MG63 (cell line): ENCODE measurements around the gene CTNNA2. TPM values are rescaled to one million over a fixed set of nuclear protein-coding genes. Genes with fewer than 3 reads are reported as not detected.

Source experiments
- DNase-seq: peaks from one replicate; pipeline ENCODE4 v3.0.0-alpha.2; 2020
- H3K27me3 ChIP-seq: fragments of 250-450 bp; sonication (Bioruptor Pico); 2 replicates; pipeline ENCODE4 v1.5.1; 2020; ENCODE audit warnings: mild to moderate bottlenecking, moderate library complexity
- H3K36me3 ChIP-seq: fragments of 250-450 bp; sonication (Bioruptor Pico); 2 replicates; pipeline ENCODE4 v1.5.1; 2020; ENCODE audit warnings: mild to moderate bottlenecking, moderate library complexity
- H3K4me3 ChIP-seq: fragments of 250-450 bp; sonication (Bioruptor Pico); 2 replicates; pipeline ENCODE4 v1.5.1; 2020; ENCODE audit warnings: mild to moderate bottlenecking, moderate library complexity
- H3K9me3 ChIP-seq: fragments of 250-450 bp; sonication (Bioruptor Pico); 2 replicates; pipeline ENCODE4 v1.5.1; 2020; ENCODE audit warnings: mild to moderate bottlenecking, moderate library complexity
- total RNA-seq: library from RNA; depleted of rRNA; stranded (reverse); fragments of >200 nt; shearing (Covaris generic); gene quantifications from 2 replicates; pipeline ENCODE4 v1.2.3, GENCODE V29; 2014; ENCODE audit warnings: low replicate concordance

Gene CTNNA2
- total RNA-seq, 1 experiment from 2014 or later, result not detected

- no peaks in the 10 kb centered on the region for H3K27me3 ChIP-seq
- H3K9me3 ChIP-seq, result no peaks in the 10 kb centered on the region
- H3K36me3 ChIP-seq, result no peaks in the 10 kb centered on the region
- no peak overlapping the region for H3K4me3 ChIP-seq
- no peak for DNase-seq
These were observed 78.4 kb downstream of the CTNNA2 start for GRCh38 chr2:79591281-79591680.

- no peaks in the 10 kb centered on the region for H3K36me3 ChIP-seq
- no peak overlapping the region for H3K4me3 ChIP-seq
- DNase-seq, result no peak
- H3K9me3 ChIP-seq, result no peaks in the 10 kb centered on the region
- no peaks in the 10 kb centered on the region for H3K27me3 ChIP-seq
These were observed 80.5 kb downstream of the CTNNA2 start for GRCh38 chr2:79593237-79593867.

DNA sequence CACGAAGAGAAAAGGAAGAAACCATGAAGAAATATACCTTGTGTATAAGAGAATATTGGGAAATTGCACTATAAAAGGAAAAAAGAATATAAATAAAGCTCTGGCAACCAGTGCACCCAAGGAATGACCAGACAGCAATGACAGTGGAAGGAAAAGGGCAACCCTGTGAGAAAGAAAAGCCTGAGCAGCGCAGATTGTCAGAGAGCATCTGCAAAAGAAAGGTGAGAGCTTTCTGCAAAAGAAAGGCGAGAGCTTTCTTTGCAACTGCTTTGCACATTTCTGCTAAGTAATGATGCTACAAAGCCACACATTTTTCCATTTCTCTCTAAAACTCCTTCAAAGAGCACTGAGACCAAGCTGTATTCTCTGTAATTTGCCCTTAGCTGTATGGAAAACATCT is 83.6 kb downstream of the CTNNA2 start:
- Histone ChIP-seq H3K9me3 (no peaks in the 10 kb centered on the region), H3K27me3 (no peaks in the 10 kb centered on the region), H3K4me3 (no peak overlapping the region), H3K36me3 (no peaks in the 10 kb centered on the region)
- DNase-seq, result no peak

DNA sequence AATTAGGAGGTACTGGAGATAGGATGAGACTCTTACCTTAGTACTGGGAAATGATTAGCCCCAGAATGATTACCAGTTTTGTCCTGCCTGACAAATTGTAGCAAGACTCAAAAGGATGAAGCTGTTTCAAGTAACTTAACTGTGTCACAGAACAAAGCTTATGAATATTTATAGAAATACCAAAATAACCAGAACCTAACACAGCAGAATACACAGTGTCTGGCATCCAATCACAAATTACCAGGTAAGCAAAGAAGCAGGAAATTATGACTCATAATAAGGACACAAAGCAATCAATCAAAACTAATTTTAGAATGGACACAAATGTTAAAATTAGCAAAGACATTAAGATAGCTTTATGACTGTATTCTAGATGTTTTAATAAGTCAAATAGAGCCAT is 91.9 kb downstream of the CTNNA2 start:
- no peaks in the 10 kb centered on the region for H3K36me3 ChIP-seq
- no peak for DNase-seq
- H3K4me3 ChIP-seq, result no peak overlapping the region
- H3K27me3 ChIP-seq, result peaks cover 7% of the 10 kb centered on the region; the same call in 1 of the 2 replicates
- H3K9me3 ChIP-seq, result no peaks in the 10 kb centered on the region

DNA sequence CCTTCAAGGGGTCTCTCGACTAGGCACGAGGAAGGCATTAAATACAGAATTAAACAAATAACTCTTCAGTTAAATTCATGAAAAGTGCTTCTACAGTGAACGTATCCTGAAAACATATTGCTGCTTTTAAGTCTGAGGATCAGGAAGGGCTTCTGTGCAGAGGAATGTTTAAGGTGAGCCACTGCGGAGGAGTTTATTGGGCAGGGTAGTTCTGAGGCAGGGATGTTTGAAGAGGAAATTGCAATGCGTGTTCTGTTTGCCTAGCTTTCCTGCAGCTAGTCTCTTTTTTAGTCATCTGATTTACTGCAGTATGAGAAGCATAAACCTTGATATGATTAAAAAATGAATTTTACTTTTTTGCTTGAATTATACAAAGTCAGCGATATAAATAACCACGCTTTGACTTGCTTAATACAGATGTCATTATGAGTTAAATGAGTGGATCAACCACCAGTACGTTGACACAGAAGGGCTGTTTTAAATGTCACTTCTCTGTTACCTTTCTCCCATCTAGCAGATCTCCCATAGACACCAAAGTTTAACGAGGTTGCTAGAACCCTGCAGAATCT is 98.7 kb downstream of the CTNNA2 start:
- H3K4me3 ChIP-seq, result no peak overlapping the region
- no peak for DNase-seq
- H3K36me3 ChIP-seq, result no peaks in the 10 kb centered on the region
- H3K9me3 ChIP-seq, result no peaks in the 10 kb centered on the region
- H3K27me3 ChIP-seq, result peaks cover 7% of the 10 kb centered on the region

- H3K9me3 ChIP-seq, result no peaks in the 10 kb centered on the region
- H3K4me3 ChIP-seq, result no peak overlapping the region
- no peak for DNase-seq
- peaks cover 7% of the 10 kb centered on the region for H3K27me3 ChIP-seq
- H3K36me3 ChIP-seq, result no peaks in the 10 kb centered on the region
These were observed 100.1 kb downstream of the CTNNA2 start for GRCh38 chr2:79612999-79613398.

- DNase-seq, result no peak
- H3K27me3 ChIP-seq, result no peaks in the 10 kb centered on the region
- H3K9me3 ChIP-seq, result no peaks in the 10 kb centered on the region
- H3K4me3 ChIP-seq, result no peak overlapping the region
- H3K36me3 ChIP-seq, result no peaks in the 10 kb centered on the region
These were observed 106.6 kb downstream of the CTNNA2 start for GRCh38 chr2:79619442-79619841.

GRCh38 chr2:79619976-79620375 is 107.1 kb downstream of the CTNNA2 start:
- H3K4me3 ChIP-seq, result no peak overlapping the region
- H3K36me3 ChIP-seq, result no peaks in the 10 kb centered on the region
- no peaks in the 10 kb centered on the region for H3K27me3 ChIP-seq
- DNase-seq, result no peak
- no peaks in the 10 kb centered on the region for H3K9me3 ChIP-seq

DNA sequence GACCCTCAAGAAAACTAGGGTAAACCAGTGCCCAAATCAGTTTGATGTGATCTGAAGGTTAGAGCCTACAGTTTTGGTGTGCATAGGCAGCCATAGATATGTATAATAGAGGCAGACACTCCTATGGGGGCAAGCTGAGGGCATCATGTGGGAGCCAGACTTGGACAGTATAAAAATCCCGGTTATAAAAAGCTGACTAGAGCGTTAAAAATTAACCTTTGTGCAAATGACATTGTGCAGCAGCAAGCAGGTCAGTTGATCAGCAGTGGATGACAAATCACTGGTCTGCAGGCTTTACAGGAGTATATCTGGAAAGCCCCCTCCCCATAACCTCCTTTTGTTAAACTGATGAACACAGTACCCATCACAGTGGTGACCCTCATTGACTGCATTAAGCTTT is 107.8 kb downstream of the CTNNA2 start:
- no peak overlapping the region for H3K4me3 ChIP-seq
- no peak for DNase-seq
- H3K9me3 ChIP-seq, result no peaks in the 10 kb centered on the region
- no peaks in the 10 kb centered on the region for H3K27me3 ChIP-seq
- H3K36me3 ChIP-seq, result no peaks in the 10 kb centered on the region

DNA sequence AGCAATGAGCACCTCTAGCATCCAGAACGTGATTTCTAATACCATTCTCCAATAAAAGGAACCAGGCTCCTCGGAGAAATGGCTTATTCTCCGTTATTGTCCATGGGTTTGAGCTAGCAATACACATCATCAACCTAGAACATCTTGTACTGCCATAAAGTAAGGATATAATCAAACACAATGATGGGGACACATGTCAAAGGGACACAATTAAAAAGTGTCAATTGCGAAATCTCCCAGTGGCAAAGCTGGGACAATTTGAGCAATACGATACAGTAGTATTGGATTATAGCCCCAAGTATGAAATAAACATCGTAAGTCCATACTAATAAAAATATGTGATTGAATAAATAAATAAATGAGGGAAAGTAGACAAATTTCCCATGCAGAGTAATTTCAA is 108.4 kb downstream of the CTNNA2 start:
- no peaks in the 10 kb centered on the region for H3K27me3 ChIP-seq
- no peak overlapping the region for H3K4me3 ChIP-seq
- no peaks in the 10 kb centered on the region for H3K9me3 ChIP-seq
- H3K36me3 ChIP-seq, result no peaks in the 10 kb centered on the region
- no peak for DNase-seq

DNA sequence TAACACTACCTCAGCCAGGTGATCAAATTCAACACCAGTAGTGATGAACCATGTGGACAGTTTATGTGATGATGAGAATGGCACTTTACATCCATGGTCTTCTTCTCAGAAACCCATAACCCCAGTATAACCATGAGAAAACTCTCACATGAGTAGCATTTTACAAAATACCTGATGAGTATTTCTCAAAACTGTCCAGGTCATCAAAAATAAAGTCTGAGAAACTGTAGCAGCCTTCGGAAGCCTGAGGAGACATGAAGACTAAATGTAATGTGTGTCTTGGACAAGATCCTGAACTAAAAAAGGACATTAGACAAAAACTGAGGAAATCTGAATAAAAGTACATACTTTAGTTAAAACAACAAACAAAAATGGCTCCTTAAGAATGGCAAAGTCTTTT is 108.9 kb downstream of the CTNNA2 start:
- no peaks in the 10 kb centered on the region for H3K36me3 ChIP-seq
- H3K9me3 ChIP-seq, result no peaks in the 10 kb centered on the region
- no peaks in the 10 kb centered on the region for H3K27me3 ChIP-seq
- no peak for DNase-seq
- H3K4me3 ChIP-seq, result no peak overlapping the region

DNA sequence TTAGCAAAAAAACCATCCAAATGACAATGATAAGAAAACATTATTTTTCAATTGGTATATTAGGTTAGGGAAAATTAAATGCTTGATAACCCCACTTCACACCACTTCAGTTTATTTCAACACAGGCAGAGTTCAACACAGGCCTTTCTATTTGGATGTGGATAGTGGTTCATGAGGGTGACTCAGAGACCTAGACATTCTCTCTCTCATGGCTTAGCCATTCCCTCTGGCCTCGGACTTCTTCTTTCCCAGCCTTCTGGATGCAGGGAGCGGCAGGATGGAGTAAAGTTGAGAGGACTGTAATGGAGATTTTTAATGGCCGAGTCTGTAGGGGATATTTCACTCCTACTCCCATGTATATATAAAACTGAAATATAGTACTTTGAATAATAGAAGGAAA is 109.7 kb downstream of the CTNNA2 start:
- H3K4me3 ChIP-seq, result no peak overlapping the region
- no peaks in the 10 kb centered on the region for H3K36me3 ChIP-seq
- H3K27me3 ChIP-seq, result no peaks in the 10 kb centered on the region
- no peak for DNase-seq
- H3K9me3 ChIP-seq, result no peaks in the 10 kb centered on the region

DNA sequence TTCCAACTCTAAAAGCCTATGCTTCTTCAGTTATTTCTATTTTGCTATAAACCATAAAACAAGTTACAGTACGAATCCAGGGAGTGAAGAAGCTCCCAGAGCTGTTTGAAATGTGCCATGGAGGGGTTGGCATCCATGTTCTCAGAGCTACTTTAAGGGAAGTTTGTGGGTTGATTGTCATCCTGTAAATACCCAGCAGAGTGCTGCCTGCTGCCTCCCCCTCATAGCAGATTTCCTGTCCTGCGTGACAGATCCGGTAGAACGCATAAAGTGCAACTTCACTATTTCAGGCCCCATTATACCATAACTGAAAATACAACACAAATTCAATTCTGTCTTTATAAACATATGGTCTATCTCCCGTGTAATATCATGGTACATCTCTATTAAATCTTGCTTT is 114.4 kb downstream of the CTNNA2 start:
- Histone ChIP-seq H3K9me3 (no peaks in the 10 kb centered on the region), H3K27me3 (no peaks in the 10 kb centered on the region), H3K36me3 (no peaks in the 10 kb centered on the region), H3K4me3 (no peak overlapping the region)
- DNase-seq, result no peak

DNA sequence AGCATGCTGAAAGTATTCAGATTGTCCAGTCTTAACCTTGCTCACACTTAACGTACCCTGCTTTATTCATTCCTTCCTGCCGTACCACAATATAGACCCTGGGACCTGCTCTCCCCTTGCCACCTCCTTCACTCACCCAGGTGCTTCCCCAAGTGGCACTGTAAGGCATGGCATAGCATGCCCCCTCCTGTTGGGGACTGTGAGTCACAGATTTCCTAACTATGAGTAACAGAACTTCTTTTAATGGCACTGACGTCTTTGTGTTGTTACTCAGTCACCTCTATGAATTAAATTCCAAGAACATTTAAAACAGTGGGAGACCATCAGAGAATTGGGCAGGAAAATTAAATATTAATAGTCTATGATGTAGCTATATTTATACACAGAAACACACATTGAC is 117.2 kb downstream of the CTNNA2 start:
- H3K36me3 ChIP-seq, result no peaks in the 10 kb centered on the region
- DNase-seq, result peak; percentile 3
- no peaks in the 10 kb centered on the region for H3K27me3 ChIP-seq
- H3K9me3 ChIP-seq, result no peaks in the 10 kb centered on the region
- H3K4me3 ChIP-seq, result no peak overlapping the region

DNA sequence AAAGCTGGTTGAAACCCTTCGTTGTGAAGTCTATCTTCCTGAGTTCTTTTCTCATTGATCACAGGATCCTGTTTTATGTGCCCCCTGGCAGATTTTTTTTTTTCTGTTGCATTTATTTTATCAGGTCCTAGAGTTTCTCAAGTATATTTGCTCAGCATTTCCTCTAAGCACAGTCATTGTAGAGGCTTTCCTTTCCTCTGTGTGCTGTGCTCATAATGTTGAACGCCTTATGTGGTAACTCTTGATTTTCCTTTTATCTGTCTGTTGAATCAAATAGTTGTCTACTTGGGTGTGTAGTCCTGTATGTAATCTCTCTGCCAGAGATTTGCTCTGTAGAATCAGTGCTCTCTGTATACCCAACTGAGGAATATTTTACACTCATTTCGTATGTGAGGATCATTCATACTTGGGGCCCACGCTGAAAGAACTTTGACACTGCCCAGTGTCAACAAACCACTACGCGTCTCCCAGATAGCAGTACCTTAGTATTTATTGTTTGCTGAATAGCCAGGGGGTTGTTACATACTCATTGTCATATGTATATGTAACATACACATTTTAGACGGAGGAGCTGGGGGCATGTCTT is 118.2 kb downstream of the CTNNA2 start:
- Histone ChIP-seq H3K27me3 (no peaks in the 10 kb centered on the region), H3K9me3 (no peaks in the 10 kb centered on the region), H3K36me3 (no peaks in the 10 kb centered on the region), H3K4me3 (no peak overlapping the region)
- DNase-seq, result no peak

DNA sequence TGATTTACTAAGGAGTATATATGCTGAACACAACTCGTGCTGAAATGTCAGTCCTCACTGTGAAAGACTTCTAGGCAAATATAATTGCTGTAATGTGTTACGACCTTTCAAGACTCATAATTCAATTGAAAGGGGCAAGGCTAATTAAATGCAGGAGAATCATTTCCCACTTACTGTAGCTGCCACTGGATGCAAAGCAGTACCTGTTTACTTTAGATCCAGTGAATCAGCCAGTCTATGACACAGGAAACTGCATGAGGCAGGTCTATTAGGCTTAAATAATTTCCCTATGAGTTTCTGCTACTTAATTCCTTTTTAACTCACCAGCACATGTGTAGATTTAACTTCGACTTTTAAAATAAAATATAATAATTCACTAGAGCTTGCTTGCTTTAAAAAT is 125.6 kb downstream of the CTNNA2 start:
- Histone ChIP-seq H3K4me3 (no peak overlapping the region), H3K36me3 (no peaks in the 10 kb centered on the region), H3K9me3 (no peaks in the 10 kb centered on the region), H3K27me3 (no peaks in the 10 kb centered on the region; the same call in 1 of the 2 replicates)
- no peak for DNase-seq

DNA sequence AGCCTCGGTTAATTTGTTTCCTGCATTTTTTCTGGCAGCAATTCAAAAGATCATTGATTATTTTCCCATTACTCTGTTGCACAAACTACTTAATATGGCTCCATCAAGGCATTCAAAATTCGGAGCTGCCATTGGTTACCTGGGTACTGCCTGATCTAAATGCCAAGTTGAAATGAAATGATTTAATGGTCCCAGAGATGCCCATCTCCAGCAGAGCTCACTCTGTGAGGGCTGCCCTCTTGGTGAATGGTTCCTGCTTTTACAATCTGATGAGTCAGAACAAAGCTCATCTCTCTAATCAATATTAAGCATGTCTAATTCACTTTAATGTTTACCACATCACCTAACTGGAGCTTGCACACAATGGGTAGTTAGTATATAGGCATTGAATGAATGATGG is 126.1 kb downstream of the CTNNA2 start:
- Histone ChIP-seq H3K36me3 (no peaks in the 10 kb centered on the region), H3K4me3 (no peak overlapping the region), H3K27me3 (no peaks in the 10 kb centered on the region; the same call in 1 of the 2 replicates), H3K9me3 (no peaks in the 10 kb centered on the region)
- DNase-seq, result no peak

DNA sequence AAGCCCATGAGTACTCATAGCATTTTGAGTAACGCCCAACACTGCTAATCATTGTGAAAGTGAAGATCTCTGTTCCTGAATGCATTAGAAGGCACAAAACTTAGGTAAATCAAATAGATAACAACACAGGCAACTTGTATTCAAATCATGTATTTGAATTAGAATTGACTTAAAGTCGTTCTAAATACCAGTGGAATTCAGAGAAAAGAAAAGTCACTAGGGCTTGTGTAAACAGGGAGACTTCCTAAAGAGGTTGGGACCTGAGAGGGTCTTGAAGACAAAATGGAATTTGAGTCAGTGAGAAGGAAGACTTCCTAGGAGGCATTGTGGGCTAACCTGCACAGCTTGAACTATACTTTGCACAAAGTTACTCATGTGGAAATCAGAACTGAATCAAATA is 127.2 kb downstream of the CTNNA2 start:
- H3K4me3 ChIP-seq, result no peak overlapping the region
- no peak for DNase-seq
- no peaks in the 10 kb centered on the region for H3K36me3 ChIP-seq
- H3K27me3 ChIP-seq, result no peaks in the 10 kb centered on the region; the same call in 1 of the 2 replicates
- H3K9me3 ChIP-seq, result no peaks in the 10 kb centered on the region
